ENCODE measurements around the gene CENPT.

DNA sequence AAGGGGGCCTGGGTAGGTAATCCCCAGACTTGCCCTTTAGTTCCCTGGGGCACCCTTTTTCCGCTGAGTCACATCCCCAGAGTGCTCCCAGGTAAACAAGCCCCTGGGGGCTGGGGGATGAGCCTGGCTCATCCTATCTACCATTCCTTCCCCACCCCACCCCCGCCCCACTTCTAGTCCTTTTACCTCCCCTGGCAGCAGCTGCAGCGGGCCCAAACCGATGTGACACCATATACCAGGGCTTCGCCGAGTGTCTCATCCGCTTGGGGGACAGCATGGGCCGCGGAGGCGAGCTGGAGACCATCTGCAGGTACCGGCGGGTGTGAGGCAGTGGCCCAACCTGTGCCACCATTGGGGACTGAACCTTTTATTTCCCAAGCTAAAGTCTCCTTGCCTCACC is 38.1 kb upstream of the CENPT start:
- no peak for TF ChIP-seq CTCF (IDR thresholded peaks at IDR 0.05)
- no peak for TF ChIP-seq POLR2A (IDR thresholded peaks at IDR 0.05)

Data from thyroid gland (tissue), 4 donors.